Choroid plexus epithelial cell (primary cell): Measurements from ENCODE around the gene HMHB1.

Experiments used
- DNase-seq: peaks from one replicate; pipeline ENCODE4 v3.0.0-alpha.2; 2010; ENCODE audit warnings: low read depth
- H3K4me3 ChIP-seq: 2 replicates; pipeline ENCODE4 v1.5.1; 2011; ENCODE audit warnings: low read depth, mild to moderate bottlenecking, control low read depth, low read length, moderate library complexity
- CTCF ChIP-seq: conservative IDR thresholded peaks from 2 replicates; pipeline ENCODE4 v1.5.1; 2011; ENCODE audit warnings: low read depth, mild to moderate bottlenecking, control low read depth, inconsistent platforms, low read length, moderate library complexity

The HMHB1 gene

DNA sequence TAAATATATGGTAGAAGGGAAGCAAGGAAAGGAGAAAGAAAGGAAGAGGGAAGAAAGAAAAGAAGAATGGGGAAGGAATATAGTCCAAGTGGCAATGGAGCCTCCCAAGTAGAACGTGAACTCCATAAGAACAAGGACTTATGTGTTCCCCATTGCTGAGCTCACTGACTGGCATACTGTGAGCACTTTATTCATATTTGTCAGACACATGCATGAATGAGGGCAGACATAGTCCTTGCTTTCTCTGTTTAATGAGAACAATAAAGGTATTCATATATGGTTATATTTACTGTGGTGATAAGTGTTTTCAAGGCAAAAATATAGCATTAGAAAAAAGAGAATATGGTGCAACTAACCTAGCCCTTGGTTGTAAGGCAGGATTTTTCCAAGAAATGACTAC is 23.6 kb upstream of the HMHB1 start:
- TF ChIP-seq CTCF = no peak
- H3K4me3 ChIP-seq = no peak overlapping the region

DNA sequence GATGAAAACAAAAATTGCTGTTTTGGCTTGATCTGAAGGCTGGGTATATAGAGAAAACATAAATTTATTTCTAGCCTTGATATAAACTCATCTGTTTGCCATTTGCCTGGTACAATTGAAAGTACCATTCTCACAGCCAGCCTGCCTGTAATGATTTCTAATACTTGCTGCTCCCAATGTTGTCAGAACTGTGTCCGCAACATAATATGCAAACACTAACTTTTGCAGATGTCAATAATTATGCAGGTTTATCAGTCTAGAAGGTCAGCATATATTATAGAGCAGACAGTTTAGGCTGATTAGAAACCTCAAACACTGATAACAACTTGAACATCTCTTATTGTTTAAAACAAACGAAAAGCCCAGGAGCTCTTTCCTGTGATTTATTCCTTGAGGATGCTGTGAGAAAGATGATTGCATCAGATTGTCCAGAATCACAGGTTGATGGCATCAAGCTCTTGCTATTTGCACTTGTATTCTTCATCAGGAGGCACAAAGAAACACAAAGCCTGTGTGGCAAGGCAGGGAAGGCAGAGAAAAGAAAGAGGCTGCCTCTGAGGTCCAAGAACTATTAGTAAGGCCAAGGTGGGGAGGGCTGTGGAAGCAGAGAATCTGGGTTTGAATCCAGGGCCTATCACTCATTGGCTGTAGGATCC is 21.4 kb upstream of the HMHB1 start:
- no peak overlapping the region for H3K4me3 ChIP-seq
- no peak for DNase-seq
- TF ChIP-seq CTCF = no peak

More for the DNA sequence above, 23.6 kb upstream of the HMHB1 start:
- DNase-seq = no peak

DNA sequence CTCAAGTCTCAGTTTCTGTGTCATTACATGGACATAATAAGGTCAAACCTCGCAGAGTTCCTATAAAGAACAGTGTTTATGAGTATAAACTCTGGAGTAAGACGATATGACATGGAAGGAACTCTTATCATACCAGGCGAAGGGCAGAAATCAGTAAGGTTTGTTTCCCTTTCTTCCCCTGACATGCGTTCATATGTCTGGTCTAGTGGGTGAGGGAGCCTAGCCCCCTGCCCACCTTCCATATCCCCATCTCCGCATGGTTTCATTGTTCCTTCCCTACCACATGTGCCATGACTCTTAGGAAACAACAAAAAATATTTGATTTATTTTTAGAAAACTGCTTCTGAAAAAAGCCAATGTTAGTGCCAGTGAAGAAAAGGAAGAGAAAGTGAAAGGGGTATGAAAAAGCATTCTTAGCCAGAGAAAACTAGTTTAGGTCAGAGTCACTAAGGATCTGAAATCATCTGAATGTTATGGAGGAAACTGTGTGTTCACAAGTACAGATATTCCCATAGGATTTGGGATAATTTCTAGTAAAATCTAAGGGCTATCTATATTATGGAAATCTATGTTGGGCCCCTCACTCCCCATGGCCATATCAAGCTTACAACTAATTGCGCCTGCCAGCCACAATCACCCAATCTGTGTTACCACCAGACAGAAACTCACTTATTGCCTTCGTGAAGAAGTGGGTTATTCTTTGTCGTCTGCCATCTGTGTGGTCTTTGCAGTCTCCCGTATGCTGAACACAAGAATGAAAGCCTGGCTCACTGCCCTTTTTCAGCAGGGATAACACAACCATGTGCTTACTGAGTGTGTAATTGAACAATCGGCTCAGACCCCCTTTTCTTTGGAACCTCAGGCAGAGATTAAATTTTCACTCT is 19.9 kb upstream of the HMHB1 start:
- TF ChIP-seq CTCF = no peak
- DNase-seq = peak; percentile 50
- no peak overlapping the region for H3K4me3 ChIP-seq

DNA sequence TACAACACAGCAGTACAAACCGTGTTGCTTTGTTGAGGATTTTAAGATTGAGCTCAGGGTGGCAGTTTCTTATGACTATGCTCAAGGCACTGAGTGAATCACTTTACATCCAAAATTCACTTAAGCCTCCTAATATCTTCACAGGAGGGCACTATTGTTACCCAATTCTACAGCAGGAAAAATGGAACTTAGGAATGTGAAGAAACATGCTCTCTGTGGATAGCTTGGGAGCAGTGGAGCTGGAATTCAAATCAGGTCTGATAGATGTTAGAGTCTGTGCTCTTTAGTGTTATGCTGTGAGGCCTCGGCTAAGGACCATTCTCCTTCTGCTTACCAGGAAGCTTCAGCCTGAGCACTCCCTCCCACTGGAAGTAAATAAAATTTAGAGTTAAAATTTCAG is 18.7 kb upstream of the HMHB1 start:
- no peak for TF ChIP-seq CTCF
- no peak for DNase-seq
- no peak overlapping the region for H3K4me3 ChIP-seq

DNA sequence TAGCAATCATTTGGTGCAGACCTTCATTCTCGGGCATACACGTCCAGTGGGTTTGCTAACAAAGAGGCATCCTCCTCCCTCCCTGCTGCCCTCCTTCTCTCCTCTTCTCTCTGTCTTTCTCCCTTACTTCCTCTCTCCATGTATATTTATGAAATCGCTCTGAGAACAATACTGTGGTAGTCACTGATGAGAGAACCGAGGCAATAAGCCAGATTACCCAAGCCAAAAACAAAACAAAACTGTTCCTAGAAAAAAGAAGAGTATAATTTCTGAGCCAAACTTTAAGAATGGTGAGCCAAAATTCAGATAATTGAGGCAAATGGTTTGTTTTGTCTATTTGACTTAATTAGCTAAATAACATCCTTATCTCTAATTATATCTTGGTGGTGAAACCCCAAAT is 15.8 kb upstream of the HMHB1 start:
- no peak for TF ChIP-seq CTCF
- no peak for DNase-seq
- H3K4me3 ChIP-seq = no peak overlapping the region

- no peak for TF ChIP-seq CTCF
- no peak overlapping the region for H3K4me3 ChIP-seq
- no peak for DNase-seq
These were observed 15.2 kb upstream of the HMHB1 start for GRCh38 chr5:143796753-143797152.
